Sigmoid colon (tissue), 4 donors: ENCODE measurements around the gene LRFN2.

ENCODE experiments used
- EP300 ChIP-seq, 4 donors: sonication (generic); formaldehyde crosslinking; IDR thresholded peaks; one replicate each; pipeline ENCODE4 v1.6.1; 2017; ENCODE audit warnings: antibody characterized with exemption in 4 of 4
- TF ChIP-seq, protein P1 (sequence below), 4 experiments: fragments of 450-650 bp in 3 of 4; fragments of 200-600 bp in 1 of 4; IDR thresholded peaks; one replicate each; pipeline ENCODE4 v1.5.1; 2016 to 2019; ENCODE audit warnings: antibody characterized with exemption in 4 of 4, mild to moderate bottlenecking in 3 of 4, moderate library complexity in 2 of 4

DNA sequence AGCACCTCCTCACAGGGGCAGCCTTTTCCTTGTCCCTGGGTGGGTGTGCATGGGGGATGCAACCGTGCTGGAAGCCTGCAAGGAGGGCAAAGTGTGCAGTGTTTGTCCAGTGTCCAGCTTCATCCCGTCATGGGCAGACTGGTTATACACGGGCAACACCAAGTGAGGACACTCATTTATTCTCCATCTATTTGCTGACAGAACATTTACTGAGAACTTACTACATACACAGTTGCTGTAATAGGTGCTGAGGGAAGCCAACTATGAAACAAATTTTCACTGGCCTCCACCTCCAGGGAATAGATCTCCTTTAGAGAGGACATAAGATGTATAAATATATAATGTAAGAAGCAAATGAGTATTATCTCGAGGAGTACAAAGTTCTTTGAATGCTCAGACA lies 136.7 kb downstream of the LRFN2 start:
- TF ChIP-seq, protein P1, sequence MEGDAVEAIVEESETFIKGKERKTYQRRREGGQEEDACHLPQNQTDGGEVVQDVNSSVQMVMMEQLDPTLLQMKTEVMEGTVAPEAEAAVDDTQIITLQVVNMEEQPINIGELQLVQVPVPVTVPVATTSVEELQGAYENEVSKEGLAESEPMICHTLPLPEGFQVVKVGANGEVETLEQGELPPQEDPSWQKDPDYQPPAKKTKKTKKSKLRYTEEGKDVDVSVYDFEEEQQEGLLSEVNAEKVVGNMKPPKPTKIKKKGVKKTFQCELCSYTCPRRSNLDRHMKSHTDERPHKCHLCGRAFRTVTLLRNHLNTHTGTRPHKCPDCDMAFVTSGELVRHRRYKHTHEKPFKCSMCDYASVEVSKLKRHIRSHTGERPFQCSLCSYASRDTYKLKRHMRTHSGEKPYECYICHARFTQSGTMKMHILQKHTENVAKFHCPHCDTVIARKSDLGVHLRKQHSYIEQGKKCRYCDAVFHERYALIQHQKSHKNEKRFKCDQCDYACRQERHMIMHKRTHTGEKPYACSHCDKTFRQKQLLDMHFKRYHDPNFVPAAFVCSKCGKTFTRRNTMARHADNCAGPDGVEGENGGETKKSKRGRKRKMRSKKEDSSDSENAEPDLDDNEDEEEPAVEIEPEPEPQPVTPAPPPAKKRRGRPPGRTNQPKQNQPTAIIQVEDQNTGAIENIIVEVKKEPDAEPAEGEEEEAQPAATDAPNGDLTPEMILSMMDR (IDR thresholded peaks at IDR 0.05) = no peak
- TF ChIP-seq EP300 (IDR thresholded peaks at IDR 0.05) = no peak
